ENCODE data around the gene IRS1.
"Not testable (repeated sequence)": the region's sequence is repeated elsewhere in the genome, so short reads cannot be mapped to it uniquely, and the experiment has no call there.

The IRS1 gene

GRCh38 chr2:226799211-226799975 lies at the start of gene IRS1:
TSS of gene IRS1 (minus strand) at chr2:226799820. CDS start at chr2:226798738, 1,082 bp downstream.
- DNase-seq: peak; percentile 69

DNA sequence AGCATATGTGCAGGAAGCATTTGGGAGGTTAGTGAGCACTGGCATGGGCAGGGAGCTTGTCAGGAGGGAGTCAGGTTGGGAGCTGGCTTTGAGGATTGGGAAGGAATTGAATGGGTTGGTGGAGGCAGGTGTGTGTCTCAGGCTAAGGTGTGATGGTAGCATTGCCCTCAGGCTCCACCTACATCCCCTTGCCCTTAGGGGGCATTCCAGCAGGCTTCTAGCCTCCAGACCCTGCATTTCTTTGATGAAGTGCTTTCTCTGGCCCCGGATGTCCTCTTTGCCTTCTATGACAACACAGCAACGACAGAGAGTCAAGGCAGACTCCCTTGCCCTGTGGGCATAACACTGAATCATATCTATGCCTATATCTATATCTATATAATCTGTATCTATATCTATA lies 49.7 kb upstream of the IRS1 start:
- no peak for DNase-seq

DNA sequence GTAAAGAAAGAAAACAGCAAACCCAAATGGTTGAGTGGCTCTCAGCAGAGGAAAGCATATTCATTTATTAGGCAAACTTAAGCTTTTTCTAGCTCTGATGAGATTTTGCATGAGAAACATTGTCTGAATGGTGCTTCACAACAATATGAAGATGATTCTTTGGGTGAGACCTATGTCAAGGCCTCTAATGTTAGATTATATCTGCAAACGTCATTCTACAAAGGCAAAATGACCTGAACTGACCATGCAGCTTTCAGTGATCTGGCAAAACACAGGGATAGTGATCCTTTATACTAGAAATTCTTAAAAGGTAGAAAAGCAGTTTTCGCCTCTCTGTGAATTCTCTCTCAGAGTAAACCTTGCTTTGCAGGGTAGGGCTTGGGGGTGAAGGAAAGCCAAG lies 47.9 kb upstream of the IRS1 start:
- no peak for DNase-seq

DNA sequence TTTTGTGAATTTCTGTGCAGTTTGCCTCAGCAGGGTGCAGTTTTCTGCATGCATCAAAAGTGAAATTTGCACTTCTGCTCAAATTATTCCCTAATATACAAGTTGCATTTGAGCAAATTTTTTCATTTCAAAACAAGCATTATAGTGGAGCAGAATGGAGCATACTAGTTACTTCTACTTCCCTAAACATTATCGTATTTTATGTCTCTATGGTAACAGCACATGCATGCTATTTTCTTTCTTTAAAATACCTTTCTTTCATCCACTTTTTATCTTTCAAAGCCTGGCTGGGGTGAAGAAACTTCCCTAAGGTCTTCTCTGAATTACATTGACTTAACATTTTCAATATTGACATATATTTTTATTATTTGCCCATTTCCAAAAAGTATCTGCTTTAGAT lies 47.5 kb upstream of the IRS1 start:
- no peak for DNase-seq

GRCh38 chr2:226845386-226846116 lies 45.9 kb upstream of the IRS1 start:
- DNase-seq: no peak

DNA sequence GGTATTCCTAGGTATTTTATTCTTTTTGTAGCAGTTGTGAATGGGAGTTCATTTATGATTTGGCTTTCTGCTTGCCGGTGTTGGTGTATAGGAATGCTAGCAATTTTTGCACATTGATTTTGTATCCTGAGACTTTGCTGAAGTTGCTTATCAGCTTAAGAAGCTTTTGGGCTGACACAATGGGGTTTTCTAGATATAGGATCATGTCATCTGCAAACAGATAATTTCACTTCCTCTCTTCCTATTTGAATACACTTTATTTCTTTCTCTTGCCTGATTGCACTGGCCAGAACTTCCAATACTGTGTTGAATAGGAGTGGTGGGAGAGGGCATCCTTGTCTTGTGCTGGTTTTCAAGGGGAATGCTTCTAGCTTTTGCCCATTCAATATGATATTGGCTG lies 43.4 kb upstream of the IRS1 start:
- DNase-seq: not testable (repeated sequence)

DNA sequence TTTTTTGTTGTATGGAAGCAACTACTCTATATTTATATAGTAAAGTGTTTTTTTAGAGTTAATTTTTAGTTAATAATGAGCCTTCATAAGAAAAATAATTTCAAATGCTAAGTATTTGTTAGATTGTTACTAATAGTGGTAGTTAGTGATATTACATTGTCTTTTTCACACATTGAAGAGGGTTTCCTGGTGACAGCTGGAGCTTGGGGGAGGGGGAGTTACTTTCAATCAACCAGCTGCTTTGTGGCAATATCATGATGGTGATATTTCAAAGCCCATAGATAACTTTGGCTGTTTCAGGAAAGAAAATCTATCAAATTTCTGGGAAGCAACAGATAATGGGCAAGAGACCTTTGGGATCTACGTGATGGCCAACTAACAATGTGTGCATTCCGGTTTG lies 40.3 kb upstream of the IRS1 start:
- DNase-seq: no peak

GRCh38 chr2:226839161-226839560 lies 39.5 kb upstream of the IRS1 start:
- no peak for DNase-seq

DNA sequence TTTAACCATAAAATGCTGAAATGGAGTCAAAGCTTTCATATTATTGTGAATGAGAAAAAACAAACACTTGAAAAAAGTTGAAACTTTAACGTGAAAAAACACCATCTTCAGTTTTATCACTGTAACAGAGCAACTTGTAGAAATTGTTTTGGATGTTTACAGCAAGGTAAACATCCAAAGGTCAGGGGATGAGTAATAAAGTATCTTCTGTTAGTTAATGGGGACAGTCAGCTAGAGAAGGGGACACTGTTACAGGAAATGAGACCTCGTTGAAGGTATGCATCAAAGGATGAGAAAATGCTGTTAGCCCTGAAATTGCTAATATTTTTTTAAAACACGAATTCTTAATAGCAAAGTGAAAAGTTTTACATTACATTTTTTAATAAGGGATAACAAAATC lies 39.1 kb upstream of the IRS1 start:
- DNase-seq: no peak

GRCh38 chr2:226837787-226838603 lies 38.4 kb upstream of the IRS1 start:
- no peak for DNase-seq

- no peak for DNase-seq
Measured at GRCh38 chr2:226837334-226837733, 37.7 kb upstream of the IRS1 start.

GRCh38 chr2:226836548-226836885 lies 36.9 kb upstream of the IRS1 start:
- no peak for DNase-seq

DNA sequence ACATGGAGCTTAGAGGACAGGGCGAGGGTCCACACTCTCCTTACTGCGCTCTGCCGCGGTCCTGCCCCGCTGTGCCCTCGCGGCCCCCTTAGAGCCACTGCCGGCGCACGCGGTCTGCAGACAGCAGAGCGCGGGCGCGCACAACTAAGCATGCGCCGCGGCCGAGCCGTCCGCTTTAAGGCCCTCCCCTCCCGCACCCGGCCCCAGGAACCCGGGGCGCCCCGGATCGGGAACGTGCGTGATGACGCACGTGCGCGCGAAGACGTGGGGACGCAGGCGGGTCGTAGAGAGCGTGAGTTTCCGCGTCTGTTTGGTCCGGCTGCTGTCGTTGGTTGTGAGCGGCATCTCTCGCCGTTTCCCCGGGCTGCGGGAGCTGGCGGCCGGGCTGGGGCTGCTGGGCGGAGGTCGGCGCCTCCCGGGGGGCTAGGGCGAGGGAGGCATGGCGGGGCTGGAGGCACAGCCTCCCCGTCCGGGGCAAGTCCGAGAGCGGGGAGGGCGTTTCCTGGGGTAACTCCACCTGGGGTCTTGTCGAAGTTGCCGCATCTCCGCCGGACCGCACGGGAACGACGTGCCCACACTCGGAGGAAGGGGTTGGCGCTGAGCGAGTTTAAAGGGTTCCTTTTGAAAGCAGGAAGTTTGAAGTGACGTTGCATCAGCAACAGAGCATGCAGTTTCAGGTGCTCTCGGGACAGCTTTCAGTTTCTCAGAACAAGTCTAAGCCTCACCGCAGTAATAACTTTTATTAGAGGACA lies 36.4 kb upstream of the IRS1 start, which contains the start of gene RHBDD1:
TSS of gene RHBDD1 (plus strand) at position 259 of the 752 bp plus-strand sequence. CDS start 28,640 bp downstream, outside the sequence.
- DNase-seq: peak; percentile 95

- no peak for DNase-seq
Measured at GRCh38 chr2:226835420-226835795, 35.8 kb upstream of the IRS1 start.

DNA sequence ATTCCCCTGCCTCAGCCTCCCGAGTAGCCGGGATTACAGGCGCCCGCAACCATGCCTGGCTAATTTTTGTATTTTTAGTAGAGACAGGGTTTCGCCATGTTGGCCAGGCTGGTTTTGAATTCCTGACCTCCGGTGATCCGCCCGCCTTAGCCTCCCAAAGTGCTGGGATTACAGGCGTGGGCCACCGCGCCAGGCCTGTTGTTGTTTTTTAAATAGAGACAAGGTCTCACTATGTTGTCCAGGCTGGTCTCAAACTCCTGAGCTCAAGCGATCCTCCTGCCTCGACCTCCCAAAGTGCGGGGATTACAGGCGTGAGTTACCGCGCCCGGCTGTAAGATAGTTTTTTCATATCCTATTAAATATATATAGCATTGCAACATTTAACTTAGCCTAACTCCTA lies 35.3 kb upstream of the IRS1 start:
- DNase-seq: not testable (repeated sequence)

DNA sequence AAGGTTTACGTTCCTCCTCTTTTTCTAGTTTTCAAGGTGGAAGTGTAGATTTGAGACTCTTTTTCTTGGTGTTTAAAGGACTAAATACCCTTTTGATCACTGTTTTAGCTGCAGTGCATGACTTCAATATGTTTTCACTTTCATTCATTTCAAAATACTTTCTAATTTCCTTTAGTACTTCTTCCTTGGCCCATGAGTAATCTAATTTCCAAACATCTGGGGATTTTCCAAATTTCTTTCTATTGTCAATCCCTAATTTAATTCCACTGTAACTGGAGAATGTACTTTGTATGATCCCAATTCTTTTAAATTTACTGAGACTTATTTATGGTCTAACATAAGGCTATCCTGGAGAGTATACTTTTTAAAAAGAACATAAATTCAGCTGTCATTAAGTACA lies 32.4 kb upstream of the IRS1 start:
- no peak for DNase-seq

- DNase-seq: no peak
Measured at GRCh38 chr2:226831266-226831665, 31.6 kb upstream of the IRS1 start.

DNA sequence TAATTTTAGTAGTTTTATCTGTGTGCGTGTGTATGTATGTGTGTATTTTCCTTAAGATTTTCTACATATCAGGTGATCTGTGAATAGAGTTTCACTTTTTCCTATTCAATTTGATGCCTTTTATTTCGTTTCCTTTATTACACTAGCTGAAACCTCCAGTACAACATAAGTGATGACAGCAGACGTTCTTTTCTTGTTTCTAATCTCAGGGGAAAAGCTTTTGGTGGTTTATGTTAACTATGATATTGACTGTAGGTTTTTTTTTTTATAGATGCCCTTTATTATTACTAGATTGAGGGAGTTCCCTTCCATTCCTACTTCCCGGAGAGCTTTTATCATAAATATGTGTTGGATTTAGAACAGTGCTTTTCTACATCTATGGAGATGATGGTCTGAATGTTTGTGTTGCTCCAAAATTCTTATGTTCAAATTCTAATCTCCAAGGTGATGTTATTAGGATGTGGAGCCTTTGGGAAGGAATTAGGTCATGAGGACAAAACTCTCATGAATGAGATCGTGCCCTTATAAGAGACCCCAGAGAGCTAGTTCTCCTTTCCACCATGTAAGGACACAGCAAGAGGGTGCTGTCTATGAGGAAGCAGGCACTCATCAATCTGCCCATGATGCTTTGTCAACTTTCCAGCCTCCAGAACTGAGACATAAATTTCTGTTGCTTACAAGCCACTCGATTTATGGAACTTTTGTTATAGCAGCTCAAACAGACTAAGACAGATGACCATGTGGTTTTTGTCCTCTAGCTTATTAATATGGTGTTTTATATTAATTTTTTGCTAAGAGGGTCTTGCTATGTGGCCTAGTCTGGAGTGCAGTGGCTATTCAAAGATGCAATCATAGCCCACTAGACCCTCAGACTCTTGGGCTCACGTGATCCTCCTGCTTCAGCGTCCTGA lies 30.4 kb upstream of the IRS1 start:
- DNase-seq: no peak

- no peak for DNase-seq
Measured at GRCh38 chr2:226828191-226828590, 28.6 kb upstream of the IRS1 start.

- no peak for DNase-seq
Measured at GRCh38 chr2:226825056-226825455, 25.4 kb upstream of the IRS1 start.

DNA sequence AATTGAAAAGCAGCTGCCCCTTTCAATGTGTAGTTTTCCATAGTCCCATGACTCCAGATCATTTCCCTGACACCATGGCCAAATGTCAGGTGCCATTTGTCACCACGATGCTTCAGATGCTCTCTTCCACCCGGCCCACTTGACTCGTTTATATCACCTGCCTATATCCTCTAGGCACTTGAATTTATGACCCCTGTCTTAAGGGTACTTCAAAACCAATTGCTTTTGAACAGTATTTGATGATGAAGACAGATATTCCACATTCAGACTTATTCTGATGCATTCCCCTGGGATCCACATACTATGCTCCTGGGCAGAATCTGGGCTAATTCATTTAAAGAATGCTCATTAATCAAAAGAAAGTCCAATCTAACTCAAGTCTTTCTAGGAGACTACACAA lies 19.3 kb upstream of the IRS1 start:
- DNase-seq: no peak
